CD14-positive monocyte (primary cell): ENCODE data around the gene VAV2. TPM values are rescaled to one million over a fixed set of nuclear protein-coding genes. Genes with fewer than 3 reads are reported as not detected.

Experiments
- DNase-seq, 3 donors: peaks; one replicate each; pipeline ENCODE4 v3.0.0-alpha.2; 2011 to 2022
- H2AFZ ChIP-seq: 2 replicates; pipeline ENCODE4 v1.6.0; 2012; ENCODE audit warnings: mild to moderate bottlenecking, low read depth, low read length, inconsistent platforms; ENCODE audit not compliant: insufficient read depth, poor library complexity, severe bottlenecking
- H3K27ac ChIP-seq, 2 donors: 1 replicate in 1 of 2; 2 replicates in 1 of 2; pipeline ENCODE4 v1.5.1; 2012 to 2013; ENCODE audit warnings: low read length in 2 of 2, control low read depth in 1 of 2, inconsistent platforms in 1 of 2, low read depth in 1 of 2, mild to moderate bottlenecking in 1 of 2
- H3K27me3 ChIP-seq, 2 donors: one replicate each; pipeline versions ENCODE4 v1.6.0 to v1.6.1; 2011 to 2013; ENCODE audit warnings: low read length in 2 of 2; ENCODE audit not compliant: control insufficient read depth in 2 of 2, insufficient read depth in 2 of 2
- H3K36me3 ChIP-seq, 2 donors: replicated peaks in 1 of 2; 1 replicate in 1 of 2; 2 replicates in 1 of 2; pipeline versions ENCODE4 v1.5.1 to v1.6.1; 2012 to 2013; ENCODE audit warnings: low read length in 2 of 2, control low read depth in 1 of 2, inconsistent platforms in 1 of 2, mild to moderate bottlenecking in 1 of 2; ENCODE audit not compliant: insufficient read depth in 2 of 2, control insufficient read depth in 1 of 2
- H3K4me1 ChIP-seq, 2 donors: 1 replicate in 1 of 2; 2 replicates in 1 of 2; pipeline versions ENCODE4 v1.5.1 to v1.6.1; 2012 to 2013; ENCODE audit warnings: low read length in 2 of 2, control low read depth in 1 of 2, inconsistent platforms in 1 of 2, mild to moderate bottlenecking in 1 of 2, moderate library complexity in 1 of 2; ENCODE audit not compliant: insufficient read depth in 2 of 2, control insufficient read depth in 1 of 2
- H3K4me2 ChIP-seq: replicated peaks from 2 replicates; pipeline ENCODE3; 2012; ENCODE audit warnings: low read length, moderate library complexity, mild to moderate bottlenecking; ENCODE audit not compliant: poor library complexity, severe bottlenecking; ENCODE audit errors: extremely low read depth
- H3K4me3 ChIP-seq, 3 experiments: fragments of 200-600 bp in 1 of 3; sonication (generic) in 1 of 3; replicated peaks in 1 of 3; 1 replicate in 2 of 3; 2 replicates in 1 of 3; pipeline ENCODE4 v1.5.1; 2011 to 2013; ENCODE audit warnings: low read length in 3 of 3, mild to moderate bottlenecking in 3 of 3, control low read depth in 2 of 3, low read depth in 2 of 3, inconsistent platforms in 1 of 3, moderate library complexity in 1 of 3
- H3K79me2 ChIP-seq: 2 replicates; pipeline ENCODE4 v1.6.0; 2012; ENCODE audit warnings: mild to moderate bottlenecking, control low read depth, inconsistent platforms, low read length, moderate library complexity; ENCODE audit not compliant: insufficient read depth
- H3K9ac ChIP-seq: 2 replicates; pipeline ENCODE4 v1.6.0; 2017; ENCODE audit warnings: low read length, mild to moderate bottlenecking; ENCODE audit not compliant: insufficient read depth, poor library complexity, severe bottlenecking
- H3K9me3 ChIP-seq, 2 donors: replicated peaks in 1 of 2; 1 replicate in 1 of 2; 2 replicates in 1 of 2; pipeline versions ENCODE4 v1.5.1 to v1.6.1; 2012 to 2013; ENCODE audit warnings: low read length in 2 of 2, control low read depth in 1 of 2; ENCODE audit not compliant: control insufficient read depth in 1 of 2, insufficient read depth in 1 of 2
- H4K20me1 ChIP-seq: 2 replicates; pipeline ENCODE4 v1.6.0; 2012; ENCODE audit warnings: mild to moderate bottlenecking, low read length, control low read depth, moderate library complexity; ENCODE audit not compliant: insufficient read depth
- H3K27ac Mint-ChIP-seq, 7 donors: one replicate each; pipeline ENCODE4 v1.8.0; 2020; ENCODE audit warnings: mild to moderate bottlenecking in 7 of 7, mixed read lengths in 7 of 7, moderate library complexity in 6 of 7, inconsistent platforms in 2 of 7
- H3K27me3 Mint-ChIP-seq, 3 donors: one replicate each; pipeline ENCODE4 v1.8.0; 2021 to 2022; ENCODE audit warnings: low read depth in 3 of 3, mild to moderate bottlenecking in 3 of 3, mixed read lengths in 3 of 3, moderate library complexity in 3 of 3, inconsistent platforms in 1 of 3
- H3K36me3 Mint-ChIP-seq, 2 donors: one replicate each; pipeline ENCODE4 v1.8.0; 2020; ENCODE audit warnings: mixed read lengths in 2 of 2, inconsistent platforms in 1 of 2, mild to moderate bottlenecking in 1 of 2
- H3K4me1 Mint-ChIP-seq: one replicate; pipeline ENCODE4 v1.8.0; 2020; ENCODE audit warnings: mild to moderate bottlenecking, mixed read lengths
- H3K4me3 Mint-ChIP-seq, 2 donors: one replicate each; pipeline ENCODE4 v1.8.0; 2020; ENCODE audit warnings: mild to moderate bottlenecking in 2 of 2, mixed read lengths in 2 of 2, moderate library complexity in 1 of 2
- H3K9me3 Mint-ChIP-seq, 7 donors: one replicate each; pipeline ENCODE4 v1.8.0; 2020 to 2022; ENCODE audit warnings: mixed read lengths in 7 of 7, mild to moderate bottlenecking in 6 of 7, moderate library complexity in 6 of 7, inconsistent platforms in 2 of 7
- CTCF ChIP-seq: fragments of 200-600 bp; IDR thresholded peaks from one replicate; pipeline ENCODE4 v1.8.0; 2022; ENCODE audit warnings: antibody characterized with exemption, mild to moderate bottlenecking
- WGBS: methylation state at CpG from one replicate; pipeline ENCODE4 v1.1.5; 2013; ENCODE audit warnings: missing lambda C conversion rate; ENCODE audit not compliant: insufficient coverage; 5-methylcytosine and 5-hydroxymethylcytosine counted together
- intact Hi-C, 2 donors: fragments of 100-400 bp; cut with micrococcal nuclease; formaldehyde crosslinking; loops; one replicate each; pipeline versions ENCODE4 v1.15.0 to v1.15.1; 2023
- polyA plus RNA-seq, 3 donors: library from polyadenylated mRNA; depleted of rRNA in 1 of 3; unstranded in 2 of 3; stranded (reverse) in 1 of 3; fragments of 300-500 nt in 2 of 3; fragments of >200 nt in 1 of 3; fragmentation: Illumina TruSeq in 2 of 3; gene quantifications; 1 replicate in 2 of 3; 2 replicates in 1 of 3; pipeline ENCODE4 v1.2.3, GENCODE V29; 2012 to 2021

VAV2 gene
- polyA plus RNA-seq, 3 donors = 2.3 to 13.6 (median 2.3) TPM

- no peak for DNase-seq
- WGBS = 100% methylated on average over 14 of the region's 22 CpGs
- TF ChIP-seq CTCF = no peak
- Histone ChIP-seq H3K4me3 (no peak overlapping the region), H2AFZ (no peak overlapping the region), H3K9me3 (no peaks in the 10 kb centered on the region), H3K27ac (no peak overlapping the region), H3K36me3 (peaks cover 12 to 35% of the 10 kb centered on the region in 2 donors), H3K4me1 (peaks cover 3 to 13% of the 10 kb centered on the region in 2 donors), H3K4me2 (no peak overlapping the region), H3K27me3 (no peaks in the 10 kb centered on the region), H3K79me2 (no peaks in the 10 kb centered on the region), H3K9ac (no peak overlapping the region), H4K20me1 (no peaks in the 10 kb centered on the region)
- H3K4me3 Mint-ChIP-seq = no peak overlapping the region
- peak overlapping the region in 1 of 7 donors; percentile 20 for H3K27ac Mint-ChIP-seq
- H3K4me1 Mint-ChIP-seq = peaks cover 13% of the 10 kb centered on the region
- H3K36me3 Mint-ChIP-seq = peaks cover 29 to 55% of the 10 kb centered on the region in 2 donors
- H3K27me3 Mint-ChIP-seq = peaks cover 0 to 3% (median 0%) of the 10 kb centered on the region in 3 donors
- intact Hi-C loops = no loop called here
- peaks cover 0 to 2% (median 0%) of the 10 kb centered on the region in 7 donors for H3K9me3 Mint-ChIP-seq
These were observed 158.6 kb downstream of the VAV2 start for GRCh38 chr9:133833388-133834025.

GRCh38 chr9:133832877-133833276 is 159.2 kb downstream of the VAV2 start:
- H3K4me3 Mint-ChIP-seq = no peak overlapping the region
- Histone ChIP-seq H2AFZ (no peak overlapping the region), H4K20me1 (no peaks in the 10 kb centered on the region), H3K4me1 (peaks cover 3 to 17% of the 10 kb centered on the region in 2 donors), H3K27me3 (no peaks in the 10 kb centered on the region), H3K79me2 (no peaks in the 10 kb centered on the region), H3K36me3 (peaks cover 12 to 35% of the 10 kb centered on the region in 2 donors), H3K4me2 (no peak overlapping the region), H3K27ac (no peak overlapping the region), H3K9me3 (no peaks in the 10 kb centered on the region), H3K4me3 (no peak overlapping the region), H3K9ac (no peak overlapping the region)
- 93% methylated on average over 4 of the region's 8 CpGs for WGBS
- H3K27ac Mint-ChIP-seq = no peak overlapping the region
- H3K9me3 Mint-ChIP-seq = peaks cover 0 to 2% (median 0%) of the 10 kb centered on the region in 7 donors
- no peak for TF ChIP-seq CTCF
- intact Hi-C loops = no loop called here
- H3K4me1 Mint-ChIP-seq = peaks cover 14% of the 10 kb centered on the region
- H3K27me3 Mint-ChIP-seq = peaks cover 0 to 3% (median 0%) of the 10 kb centered on the region in 3 donors
- peaks cover 30 to 56% of the 10 kb centered on the region in 2 donors for H3K36me3 Mint-ChIP-seq
- no peak for DNase-seq
